ENCODE results near the gene EIF4A2. TPM values are rescaled to one million over a fixed set of nuclear protein-coding genes. Genes with fewer than 3 reads are reported as not detected.

EIF4A2 gene
- total and polyA plus RNA-seq, 10 of the 15 experiments (the other 5 are each of a cell fraction or from before 2014, with no cell fraction given) = 154 to 680 (median 259) TPM

- no peak for TF ChIP-seq NKRF (conservative IDR thresholded peaks at IDR 0.05)
- no peak for TF ChIP-seq STAT3 (IDR thresholded peaks at IDR 0.05; ENCODE audit: low read depth, low read length)
- TF ChIP-seq PKNOX1 (IDR thresholded peaks at IDR 0.05) = no peak
- no peak for TF ChIP-seq IKZF1 (conservative IDR thresholded peaks at IDR 0.05)
- peak; percentile 27; the same call in 1 of the 2 replicates for TF ChIP-seq CBFB (IDR thresholded peaks at IDR 0.05; ENCODE audit: low read depth)
- no peak for TF ChIP-seq ATF3 (IDR thresholded peaks at IDR 0.05; ENCODE audit: borderline replicate concordance, extremely low read depth, low read depth, low read length)
- no peak for TF ChIP-seq ZNF592 (IDR thresholded peaks at IDR 0.05)
- no peak for TF ChIP-seq EZH2 (IDR thresholded peaks at IDR 0.05; ENCODE audit: borderline replicate concordance, control insufficient read depth, low read depth, low read length)
- no peak for TF ChIP-seq SMARCA5 (IDR thresholded peaks at IDR 0.05)
- TF ChIP-seq NBN (IDR thresholded peaks at IDR 0.05) = no peak
- no peak for TF ChIP-seq IRF3 (IDR thresholded peaks at IDR 0.05)
- TF ChIP-seq FOXM1 (IDR thresholded peaks at IDR 0.05; ENCODE audit: low read depth, low read length) = peak; percentile 70
- TF ChIP-seq NR2F1 (conservative IDR thresholded peaks at IDR 0.05) = no peak
- TF ChIP-seq KAT2A (conservative IDR thresholded peaks at IDR 0.05; ENCODE audit: control insufficient read depth, low read depth, low read length) = no peak
- no peak for TF ChIP-seq SRF (IDR thresholded peaks at IDR 0.05; ENCODE audit: low read depth in 2 of 2, low read length in 2 of 2)
- no peak for TF ChIP-seq ZNF24 (IDR thresholded peaks at IDR 0.05)
- TF ChIP-seq HDAC6 (IDR thresholded peaks at IDR 0.05; ENCODE audit: unreplicated experiment) = peak; percentile 17
- peak; percentile 100 for TF ChIP-seq MTA3 (IDR thresholded peaks at IDR 0.05; ENCODE audit: borderline replicate concordance, low read length)
- TF ChIP-seq CBX5 (IDR thresholded peaks at IDR 0.05; ENCODE audit: low read depth) = no peak
- TF ChIP-seq NFYA (IDR thresholded peaks at IDR 0.05; ENCODE audit: borderline replicate concordance, low read depth, low read length) = no peak
- TF ChIP-seq ATF2 (IDR thresholded peaks at IDR 0.05; ENCODE audit: low read length) = 0 out of 2 replicates have a peak, but pooled peaks have one; percentile 34
Observed at GRCh38 chr3:186790261-186790981, 7.0 kb downstream of the EIF4A2 start (continued).

Data from GM12878 (cell line).